Stimulated activated CD4-positive, alpha-beta T cell treated with anti-CD3 and anti-CD28 coated beads, Interleukin-2, amount 100 ng/mL, for 4 hours (primary cell): ENCODE data around the gene FOSL1.
A peak's percentile ranks its signal among the peaks of the same experiment; 100 is the strongest.

Experiments
- DNase-seq: peaks from one replicate; pipeline ENCODE4 v3.0.0-alpha.2; 2020; ENCODE audit warnings: low read depth

FOSL1 gene

DNA sequence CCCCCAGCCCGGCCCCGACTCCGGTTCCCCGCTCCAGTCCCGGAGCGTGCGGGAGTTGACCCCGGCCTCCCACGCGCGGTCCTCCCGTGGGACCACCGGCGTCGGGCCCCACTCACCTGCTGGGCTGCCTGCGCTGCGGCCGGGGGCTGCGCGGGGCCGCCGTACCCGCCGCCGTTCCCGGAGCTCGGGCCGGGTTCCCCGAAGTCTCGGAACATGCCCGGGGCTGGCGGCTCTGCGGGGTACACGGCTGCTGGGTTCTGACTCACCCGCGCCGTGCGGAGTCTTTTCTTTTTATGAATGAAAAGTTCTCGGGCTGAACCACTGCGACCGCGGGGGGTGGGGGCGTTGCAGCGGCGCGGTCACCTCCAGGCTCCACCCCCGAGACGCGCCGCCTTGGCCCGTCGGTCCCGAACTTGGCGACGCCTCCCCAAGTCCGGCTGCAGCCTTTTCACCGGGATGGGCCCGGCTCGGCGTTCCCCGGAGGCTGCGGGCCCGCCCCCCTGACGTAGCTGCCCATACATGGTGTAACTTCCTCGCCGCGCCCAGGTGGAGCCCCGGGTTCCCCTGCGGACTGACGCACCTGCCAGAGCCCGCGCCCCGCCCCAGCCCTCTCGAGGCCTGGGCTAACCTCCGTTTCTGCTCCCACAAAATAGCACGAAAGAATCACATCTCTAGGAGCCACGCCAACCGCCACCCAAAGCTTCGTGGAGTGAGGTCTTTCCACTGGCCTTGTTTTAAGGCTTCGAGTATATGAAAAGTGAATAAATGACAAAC lies at the start of gene FOSL1:
FOSL1 (minus strand) TSS at position 264 of the 774 bp plus-strand sequence; CDS start at position 215, 49 bp downstream.
- peak; percentile 94 for DNase-seq

DNA sequence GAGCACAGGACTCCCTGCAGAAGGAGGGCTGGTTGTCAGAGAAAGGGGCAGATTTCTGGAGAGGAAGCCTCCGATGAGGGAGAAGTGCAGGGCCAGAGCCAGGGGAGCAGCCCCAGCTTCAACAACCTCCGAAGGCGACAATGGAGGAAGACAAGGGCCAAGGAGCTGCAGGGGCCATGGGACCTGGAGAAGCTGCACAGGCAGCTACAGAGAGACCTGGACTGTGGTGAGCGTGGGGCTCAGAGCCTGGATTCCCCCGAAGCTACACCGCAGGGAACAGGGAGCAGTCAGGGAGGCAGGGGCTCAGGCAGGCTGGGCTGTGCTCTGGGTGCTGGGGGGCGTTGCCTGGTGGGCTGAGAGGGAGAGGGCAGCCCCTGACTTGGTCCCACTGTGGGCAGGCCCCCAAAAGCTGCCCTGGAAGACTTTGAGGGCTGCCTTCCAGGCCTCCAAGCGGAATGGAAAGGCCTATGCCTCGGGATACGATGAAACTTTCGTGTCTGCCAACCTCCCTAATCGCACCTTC lies 47.5 kb upstream of the FOSL1 start:
- DNase-seq, result no peak

DNA sequence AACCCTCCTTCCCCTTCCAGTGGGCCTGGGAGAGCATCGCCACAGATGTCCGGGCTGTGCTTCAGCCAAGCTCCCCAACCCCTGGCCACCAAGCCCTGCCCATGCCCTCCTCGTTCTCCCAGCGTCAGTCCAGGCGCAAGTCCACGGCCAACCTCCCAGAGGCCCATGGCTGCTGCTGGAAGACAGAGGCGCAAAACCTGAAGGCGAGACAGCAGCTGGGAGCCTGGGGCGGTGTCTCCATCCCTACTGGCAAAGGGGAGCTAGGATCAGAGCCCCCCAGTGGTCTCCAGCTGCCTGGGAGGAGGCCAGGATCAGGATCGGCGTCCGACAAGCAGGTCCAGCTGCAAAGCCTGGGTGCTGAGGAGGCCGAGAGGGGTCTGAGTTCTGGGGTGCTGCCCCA lies 46.9 kb upstream of the FOSL1 start:
- no peak for DNase-seq

DNA sequence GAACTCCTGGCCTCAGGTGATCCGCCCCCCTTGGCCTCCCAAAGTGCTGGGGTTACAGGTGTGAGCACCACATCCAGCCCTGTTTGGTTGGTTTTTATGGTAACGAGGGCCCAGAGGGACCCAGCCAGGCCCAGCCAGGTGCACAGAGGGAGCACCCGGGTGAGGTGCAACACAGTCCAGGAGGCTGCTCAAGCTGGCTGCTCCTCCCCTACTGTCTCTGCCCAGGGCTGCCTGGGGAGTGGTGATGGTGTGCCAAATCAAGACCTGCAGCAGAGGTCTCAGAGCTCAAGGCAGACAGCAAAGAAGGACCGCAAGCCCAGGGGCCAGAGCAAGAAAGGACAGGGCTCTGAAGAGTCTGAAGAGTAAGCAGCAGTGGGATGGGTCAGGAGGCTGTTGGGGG lies 46.5 kb upstream of the FOSL1 start:
- no peak for DNase-seq

DNA sequence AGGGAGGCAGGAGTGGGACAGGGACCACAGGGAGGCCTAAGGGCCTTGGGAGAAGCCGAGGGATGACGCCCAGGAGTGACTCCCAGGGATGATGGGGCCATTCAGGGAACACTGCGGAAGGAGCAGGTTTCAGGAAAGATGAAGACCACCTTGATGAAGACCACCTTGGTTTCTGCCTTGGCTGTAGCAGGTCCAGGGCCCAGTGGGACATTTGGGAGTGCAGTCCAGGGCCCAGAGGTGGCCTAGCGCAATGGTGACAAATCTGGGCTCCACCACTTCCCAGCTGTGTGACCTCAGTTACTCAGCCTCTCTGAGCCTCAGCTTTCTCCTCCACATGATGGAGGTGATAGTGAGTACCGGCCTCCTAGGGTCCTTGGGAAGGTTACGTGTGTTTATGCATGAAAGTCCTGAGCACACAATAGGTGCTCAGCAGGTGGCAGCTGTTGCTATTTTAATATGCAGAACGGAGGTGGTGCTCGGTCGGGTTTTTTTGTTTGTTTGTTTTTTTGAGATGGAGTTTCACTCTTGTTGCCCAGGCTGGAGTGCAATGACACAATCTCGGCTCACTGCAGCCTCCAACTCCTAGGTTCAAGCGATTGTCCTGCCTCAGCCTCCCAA lies 45.9 kb upstream of the FOSL1 start:
- no peak for DNase-seq

DNA sequence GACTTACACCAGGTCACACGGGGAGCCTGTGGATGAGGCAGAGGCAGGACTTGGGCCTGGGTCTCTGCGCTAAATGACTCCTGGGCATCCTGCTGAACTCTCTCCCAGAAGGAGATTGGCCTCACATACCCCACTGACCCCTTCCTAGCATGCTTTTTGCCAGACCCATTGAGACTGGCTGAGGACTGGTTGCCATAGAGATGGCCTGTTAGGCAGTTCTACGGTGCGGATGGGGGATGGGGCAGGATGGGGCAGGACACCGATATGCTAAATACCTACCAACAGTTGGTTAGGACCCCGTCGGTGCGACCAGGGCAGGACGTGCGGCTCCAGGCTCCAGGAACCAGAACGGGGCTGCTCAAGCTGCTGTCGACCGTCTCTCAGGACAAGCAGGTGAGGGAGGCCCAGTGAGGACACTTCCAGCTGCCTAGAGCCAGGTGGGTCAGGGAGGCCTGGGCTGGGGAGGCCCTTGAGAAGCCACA lies 45.3 kb upstream of the FOSL1 start, which contains the start of gene TSGA10IP:
TSGA10IP (plus strand) TSS at position 51 of the 482 bp plus-strand sequence; CDS start at position 247, 196 bp downstream.
- DNase-seq, result no peak

DNA sequence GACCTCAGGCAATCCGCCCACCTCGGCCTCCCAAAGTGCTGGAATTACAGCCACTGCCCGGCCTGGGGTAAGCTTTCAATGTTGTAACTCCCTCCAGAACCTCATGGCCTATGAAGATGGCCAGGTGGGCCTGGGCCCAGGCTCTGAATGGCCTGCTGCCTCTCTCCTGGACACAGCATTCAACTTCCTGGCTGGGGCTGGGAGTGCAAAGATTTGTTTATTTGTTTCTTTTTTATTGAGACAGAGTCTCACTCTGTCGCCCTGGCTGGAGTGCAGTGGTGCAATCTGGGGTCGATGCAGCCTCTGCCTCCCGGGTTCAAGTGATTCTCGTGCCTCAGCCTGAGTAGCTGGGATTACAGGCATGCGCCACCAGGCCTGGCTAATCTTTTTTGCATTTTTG lies 44.6 kb upstream of the FOSL1 start:
- DNase-seq, result no peak

DNA sequence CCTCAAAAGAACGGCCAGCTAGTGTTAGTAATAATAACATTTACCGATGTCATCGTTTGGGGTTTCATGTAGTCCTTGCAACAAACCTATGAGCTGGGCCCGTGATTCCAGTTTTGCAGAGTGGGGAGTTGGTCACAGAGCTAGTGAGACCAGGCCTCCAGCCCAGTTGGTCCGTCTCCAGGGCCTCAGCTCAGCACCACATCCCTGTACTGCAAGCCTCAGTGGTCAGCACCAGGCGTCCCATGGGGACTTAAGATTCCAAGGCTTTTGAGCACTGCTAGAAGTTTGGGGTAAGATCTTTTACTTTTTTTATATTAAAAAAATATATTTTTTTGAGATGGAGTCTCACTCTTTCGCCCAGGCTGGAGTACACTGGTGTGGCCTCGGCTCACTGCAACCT lies 44.0 kb upstream of the FOSL1 start:
- DNase-seq, result no peak

DNA sequence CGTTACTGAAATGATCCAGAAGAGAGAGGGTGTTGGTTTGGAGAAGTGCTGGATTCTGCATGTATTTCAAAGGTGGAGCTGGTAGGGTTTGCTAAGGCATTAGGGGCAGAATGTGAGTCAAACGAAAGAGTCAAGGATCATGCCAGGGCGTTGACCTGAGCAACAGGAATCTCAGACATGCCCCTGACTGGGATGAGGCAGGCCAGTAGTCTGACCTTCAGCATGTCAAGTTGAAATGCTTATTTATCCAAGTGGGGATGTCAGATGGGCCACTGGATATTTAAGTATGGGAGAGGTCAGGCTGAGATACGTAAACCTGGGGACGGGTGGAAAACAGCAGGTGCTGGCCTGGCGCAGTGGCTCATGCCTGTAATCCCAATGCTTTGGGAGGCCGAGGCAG lies 42.3 kb upstream of the FOSL1 start:
- no peak for DNase-seq

DNA sequence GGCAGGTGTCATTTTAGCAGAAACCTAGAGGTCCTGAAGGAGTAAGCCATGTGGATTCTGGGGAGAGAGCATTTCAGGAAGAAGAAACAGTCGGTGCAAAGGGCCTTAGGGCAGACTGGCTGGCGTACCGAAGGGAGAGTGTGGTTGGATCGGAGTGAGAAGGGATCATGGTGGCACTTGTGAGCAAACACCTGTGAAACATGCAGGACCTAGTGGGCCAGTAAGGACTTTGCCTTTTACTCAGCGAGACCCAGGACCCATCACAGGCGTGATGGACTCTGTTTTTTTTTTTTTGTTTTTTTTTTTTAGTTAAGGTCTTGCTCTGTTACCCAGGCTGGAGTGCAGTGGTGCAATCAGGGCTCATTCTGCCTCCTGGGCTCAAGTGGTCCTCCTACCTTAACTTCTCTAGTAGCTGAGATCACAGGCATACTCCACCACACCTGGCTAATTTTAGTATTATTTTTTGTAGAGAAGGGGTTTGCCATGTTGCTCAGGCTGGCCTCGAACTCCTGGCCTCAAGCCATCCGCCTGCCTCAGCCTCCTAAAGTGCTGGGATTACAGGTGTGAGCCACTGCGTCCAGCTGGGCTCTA lies 41.6 kb upstream of the FOSL1 start:
- DNase-seq, result no peak

DNA sequence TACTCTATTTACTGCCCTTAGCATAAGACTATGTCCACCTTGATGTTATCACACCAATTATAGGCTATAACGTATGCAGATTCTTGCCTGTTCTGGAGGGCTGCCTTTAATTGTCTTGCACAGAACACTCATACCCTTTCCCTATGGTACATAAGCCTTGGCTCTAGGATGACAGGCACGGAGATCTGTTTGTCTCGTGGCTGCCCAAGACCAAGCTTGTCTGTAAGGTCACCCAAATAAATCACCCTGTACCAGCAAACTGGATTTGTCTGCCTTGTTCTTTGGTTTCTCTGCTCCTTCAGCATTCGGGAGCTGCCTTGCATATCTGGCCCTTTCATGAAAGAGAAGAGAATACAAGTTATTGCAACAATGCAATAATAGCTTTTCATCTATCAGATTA lies 37.6 kb upstream of the FOSL1 start:
- no peak for DNase-seq

DNA sequence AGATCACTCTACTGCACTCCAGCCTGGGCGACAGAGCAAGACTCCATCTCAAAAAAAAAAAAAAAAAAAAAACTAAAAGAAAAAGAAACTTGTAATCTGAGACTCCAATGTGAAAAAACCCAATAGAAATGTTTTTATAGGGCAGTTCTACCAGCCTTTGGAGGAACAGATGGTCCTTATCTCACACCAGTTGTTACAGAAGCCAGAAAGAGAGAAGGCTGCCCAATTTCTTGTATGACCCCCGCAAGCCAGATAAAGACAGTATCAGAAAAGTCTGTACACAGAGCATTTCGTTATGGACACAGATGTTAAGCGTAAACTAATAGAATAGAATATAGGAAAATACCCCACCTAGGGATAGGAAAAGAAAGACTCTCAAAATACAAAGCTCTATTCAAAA lies 33.8 kb upstream of the FOSL1 start:
- no peak for DNase-seq

DNA sequence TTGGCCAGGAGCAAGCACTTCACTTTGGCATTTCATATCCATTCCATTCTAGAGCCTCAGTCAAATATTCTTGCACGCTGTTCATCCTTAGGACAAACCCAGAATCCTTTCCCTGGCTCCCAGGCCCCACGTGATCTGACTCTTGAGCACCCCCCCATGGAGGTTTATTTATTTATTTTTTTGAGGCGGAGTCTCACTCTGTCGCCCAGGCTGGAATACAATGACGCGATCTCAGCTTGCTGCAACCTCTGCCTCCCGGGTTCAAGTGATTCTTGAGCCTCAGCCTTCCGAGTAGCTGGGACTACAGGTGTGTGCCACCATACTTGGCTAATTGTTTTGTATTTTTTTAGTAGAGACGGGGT lies 32.4 kb upstream of the FOSL1 start:
- DNase-seq, result no peak

DNA sequence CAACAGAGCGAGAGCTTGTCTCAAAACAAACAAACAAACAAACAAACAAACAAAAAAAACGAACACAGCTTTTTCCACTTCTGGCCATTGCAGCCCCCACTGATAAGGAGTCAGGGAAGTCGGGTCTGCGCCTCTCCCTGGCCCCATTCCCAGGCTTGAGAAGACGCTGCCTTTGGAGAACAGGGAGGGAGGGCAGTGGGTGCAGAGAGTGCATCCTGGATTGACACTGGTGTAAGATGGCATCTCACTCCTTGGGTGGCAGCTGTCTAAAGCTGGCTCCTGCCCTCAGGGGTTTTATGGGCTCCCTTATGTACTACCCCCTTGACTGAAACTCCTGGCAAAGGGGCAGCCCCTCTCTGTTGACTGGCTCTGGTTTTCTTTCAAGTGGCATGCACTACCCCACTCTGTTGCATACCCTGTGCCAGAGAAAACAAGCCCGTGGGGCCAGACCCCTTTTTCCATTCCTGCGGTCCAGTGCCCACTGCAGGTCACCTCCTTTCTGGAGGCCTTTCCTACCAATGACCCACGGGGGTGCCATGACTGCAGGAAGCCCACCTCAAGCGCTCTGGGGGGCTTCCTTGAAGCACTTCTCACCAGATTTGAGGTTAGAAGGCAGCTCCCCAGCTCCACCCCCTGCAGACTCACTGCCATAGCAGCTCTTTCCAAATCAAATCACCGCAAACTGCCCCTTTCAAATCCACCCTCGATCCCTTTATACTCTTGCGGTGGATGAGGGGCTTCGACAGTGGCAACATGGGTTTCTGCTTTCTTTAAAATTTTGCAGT lies 31.8 kb upstream of the FOSL1 start:
- DNase-seq, result no peak

DNA sequence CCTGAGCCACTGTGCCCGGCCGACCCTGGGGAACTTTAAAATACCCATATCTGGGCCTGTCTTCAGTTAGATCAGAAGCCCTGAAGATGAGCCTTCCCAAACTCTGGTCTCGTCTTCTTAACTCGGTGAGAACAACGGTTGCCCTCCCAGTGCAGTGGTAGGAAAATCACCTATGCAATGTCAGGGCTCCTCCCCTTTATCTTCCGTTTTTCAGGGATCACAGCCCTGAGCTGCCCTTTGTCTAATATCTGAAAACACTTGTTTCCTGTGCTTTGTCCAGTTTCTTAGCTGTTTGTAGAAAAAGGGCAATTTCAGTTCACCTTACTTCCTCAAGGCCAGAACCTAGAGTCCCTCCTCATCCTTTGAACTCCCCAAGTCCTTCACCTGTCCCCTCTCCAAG lies 28.5 kb upstream of the FOSL1 start:
- DNase-seq, result no peak

DNA sequence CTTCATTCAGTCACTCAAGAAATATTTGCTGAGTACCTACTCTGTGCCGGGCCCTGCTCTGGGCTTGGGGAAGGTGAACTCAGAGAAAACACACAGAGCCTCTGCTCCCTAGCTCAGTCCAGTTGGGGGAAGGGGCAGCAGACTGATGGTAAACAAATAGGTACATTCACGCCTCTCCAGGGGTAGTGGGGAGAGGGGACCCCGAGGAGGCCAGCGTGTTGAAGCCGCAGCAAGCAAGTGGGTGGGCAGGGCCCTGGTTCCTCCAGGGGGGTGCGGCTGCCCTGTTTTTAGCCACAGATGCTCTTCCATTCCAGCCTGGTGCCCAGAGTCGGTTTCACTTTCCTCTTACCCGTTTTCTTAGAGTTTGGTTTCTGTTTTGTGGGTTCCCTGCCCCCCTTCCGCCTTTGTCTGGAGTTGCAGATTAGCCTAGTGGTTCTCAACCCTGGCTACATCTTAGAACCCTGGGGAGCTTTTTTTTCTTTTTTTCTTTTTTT lies 27.8 kb upstream of the FOSL1 start:
- peak; percentile 76 for DNase-seq

DNA sequence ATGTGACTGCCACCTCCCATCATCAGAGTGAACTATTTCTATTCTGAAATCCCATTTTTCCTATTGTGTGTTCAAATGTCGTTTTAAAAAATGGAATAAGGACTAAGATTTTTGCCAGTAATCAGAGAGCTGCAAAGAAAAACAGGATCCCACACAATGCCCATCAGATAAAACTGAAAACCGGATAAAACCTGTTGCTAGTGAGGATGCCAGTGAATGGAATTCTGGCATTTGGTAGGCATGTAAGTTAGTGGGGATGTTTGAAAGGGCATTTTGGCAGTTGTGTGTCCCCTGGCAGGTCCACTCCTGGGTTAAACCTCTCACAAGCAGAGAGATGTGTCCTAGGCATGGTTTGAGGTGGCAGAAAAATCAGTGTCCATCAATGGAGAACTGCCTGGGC lies 25.2 kb upstream of the FOSL1 start:
- DNase-seq, result no peak

DNA sequence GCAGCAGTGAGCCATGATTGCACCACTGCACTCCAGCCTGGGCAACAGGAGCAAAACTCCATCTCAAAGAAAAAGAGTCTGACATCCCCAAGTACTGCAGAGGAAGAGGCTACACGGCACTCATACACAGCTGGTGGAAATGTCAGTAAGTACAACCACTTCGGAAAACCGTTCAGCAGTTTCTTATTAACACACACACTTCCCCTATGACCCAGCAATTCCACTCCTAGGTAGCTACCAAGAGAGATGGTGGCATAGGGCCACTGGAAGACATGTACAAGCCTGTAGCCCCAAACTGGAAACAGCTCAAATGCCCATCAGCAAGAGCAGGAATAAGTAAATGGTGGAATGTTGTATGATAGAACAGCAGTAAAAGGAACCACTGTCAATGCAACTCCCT lies 22.4 kb upstream of the FOSL1 start:
- DNase-seq, result no peak

DNA sequence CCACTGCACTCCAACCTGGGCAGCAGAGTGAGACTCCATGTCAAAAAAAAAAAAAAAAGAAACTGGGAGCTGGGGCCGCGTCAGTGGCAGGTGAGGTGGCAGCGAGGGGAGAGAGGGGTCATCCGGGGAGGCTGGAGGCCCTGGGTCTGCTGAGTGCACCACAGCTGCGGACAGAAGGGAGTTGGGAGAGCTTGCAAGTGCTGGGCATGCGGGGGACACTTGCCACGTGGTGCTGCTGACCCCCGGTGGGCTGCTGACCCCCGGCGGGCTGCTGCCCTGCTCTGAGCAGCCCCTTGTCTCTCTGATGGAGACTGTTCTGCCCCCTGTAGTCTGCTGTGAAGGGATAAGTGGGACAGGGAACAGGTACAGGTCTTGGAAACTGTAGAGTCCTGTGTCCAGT lies 21.7 kb upstream of the FOSL1 start:
- DNase-seq, result no peak

DNA sequence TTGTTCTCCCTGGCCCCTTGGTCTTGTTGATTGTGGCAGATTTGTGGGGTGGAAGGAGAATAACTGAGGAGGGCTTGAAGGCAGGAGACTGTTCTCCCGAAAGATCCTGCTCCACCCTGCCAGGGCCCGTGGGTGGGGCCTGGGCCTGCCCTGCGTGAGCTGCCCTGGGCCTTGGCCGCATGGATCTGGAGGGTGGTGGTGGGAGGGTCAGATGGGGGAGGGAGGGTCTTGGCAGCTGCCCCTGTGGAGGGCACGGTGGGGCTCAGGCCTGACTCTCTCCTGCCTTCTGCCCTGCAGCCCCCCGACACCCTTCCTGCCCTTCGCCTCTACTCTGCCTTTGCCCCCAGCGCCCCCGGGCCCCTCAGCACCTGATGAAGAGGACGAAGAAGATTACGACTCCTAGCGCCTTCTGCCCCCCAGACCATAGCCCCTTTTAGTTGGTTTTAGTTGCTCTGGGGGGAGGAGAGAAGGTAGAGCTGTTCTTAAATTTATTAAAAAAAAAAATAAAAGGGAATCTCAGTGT lies 20.9 kb upstream of the FOSL1 start:
- DNase-seq, result no peak

DNA sequence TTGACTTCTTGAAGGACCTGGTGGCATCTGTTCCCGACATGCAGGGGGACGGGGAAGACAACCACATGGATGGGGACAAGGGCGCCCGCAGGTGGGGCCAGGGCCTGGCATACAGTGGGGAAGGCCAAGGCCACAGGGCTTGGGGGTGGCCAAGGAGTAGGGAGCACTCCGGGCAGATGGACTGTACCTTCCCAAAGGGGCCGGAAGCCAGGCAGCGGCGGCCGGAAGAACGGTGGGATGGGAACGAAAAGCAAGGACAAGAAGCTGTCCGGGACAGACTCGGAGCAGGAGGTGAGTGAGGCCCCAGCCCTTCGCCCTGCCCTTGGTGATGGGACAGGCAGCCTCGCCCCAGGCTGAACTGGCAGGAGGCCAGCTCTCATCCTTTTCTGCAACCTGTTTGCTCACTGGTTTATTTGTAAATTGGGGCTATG lies 20.2 kb upstream of the FOSL1 start:
- no peak for DNase-seq
